AG04450 (cell line): ENCODE data around the gene TRAF7. TPM values are rescaled to one million over a fixed set of nuclear protein-coding genes. Genes with fewer than 3 reads are reported as not detected.
"Not testable (repeated sequence)": the region's sequence is repeated elsewhere in the genome, so short reads cannot be mapped to it uniquely, and the experiment has no call there.

Source experiments
- CTCF ChIA-PET: fragments of 300-600, 350-600 bp; formaldehyde crosslinking; extraction: SDS; loops from one replicate; lab custom pipeline; 2022; ENCODE audit warnings: antibody characterized with exemption, inconsistent platforms; lab: Charles Lee
- POLR2A ChIA-PET: fragments of 350-600 bp; formaldehyde crosslinking; extraction: SDS; loops from one replicate; lab custom pipeline; 2021; ENCODE audit warnings: antibody characterized with exemption, inconsistent platforms; lab: Yijun Ruan, JAX
- DNase-seq: peaks from one replicate; pipeline ENCODE4 v3.0.0-alpha.2; 2011; ENCODE audit warnings: low read depth, low spot score
- H3K27ac ChIP-seq: one replicate; pipeline ENCODE4 v1.5.1; 2012; ENCODE audit warnings: low read depth, low read length, control low read depth
- H3K27me3 ChIP-seq: one replicate; pipeline ENCODE4 v1.6.0; 2012; ENCODE audit warnings: low read length; ENCODE audit not compliant: control insufficient read depth, insufficient read depth
- H3K4me3 ChIP-seq: 2 replicates; pipeline ENCODE4 v1.5.1; 2011; ENCODE audit warnings: mild to moderate bottlenecking, low read depth, low read length, control low read depth
- H3K9me3 ChIP-seq: 2 replicates; pipeline ENCODE4 v1.5.1; 2012; ENCODE audit warnings: low read length; ENCODE audit not compliant: control insufficient read depth, insufficient read depth
- polyA plus RNA-seq: library from polyadenylated mRNA; depleted of rRNA; stranded (reverse); fragments of >200 nt; gene quantifications from 2 replicates; pipeline ENCODE4 v1.2.3, GENCODE V29; 2011
- TF ChIP-seq, protein P1 (sequence below): IDR thresholded peaks from 2 replicates; pipeline ENCODE4 v1.5.1; 2011; ENCODE audit warnings: low read depth, low read length, control low read depth, inconsistent platforms

Gene TRAF7
- polyA plus RNA-seq, 1 experiment, result 35.2 TPM

DNA sequence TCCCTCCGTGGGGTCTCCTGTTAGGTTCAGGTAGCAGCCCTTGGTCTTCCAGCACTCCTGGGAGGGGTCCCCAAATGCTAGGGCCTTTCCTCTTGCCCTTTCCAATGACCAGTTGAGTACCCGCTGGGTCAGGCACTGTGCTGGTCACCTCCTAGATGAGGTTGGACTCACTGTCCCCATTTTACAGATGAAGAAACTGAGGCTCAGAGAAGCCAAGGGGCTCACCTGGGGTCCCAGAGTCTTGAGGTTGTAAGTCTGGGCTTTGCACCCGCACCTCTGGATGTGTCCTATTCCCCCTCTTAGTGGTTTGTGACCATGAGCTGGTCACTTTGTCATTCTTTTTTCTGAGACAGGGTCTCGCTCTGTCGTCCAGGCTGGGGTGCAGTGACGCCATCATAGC lies 42.2 kb downstream of the TRAF7 start:
- DNase-seq, result no peak
- peaks cover 64% of the 10 kb centered on the region for H3K27me3 ChIP-seq
- no peak overlapping the region for H3K27ac ChIP-seq
- no peak overlapping the region for H3K4me3 ChIP-seq
- ChIA-PET POLR2A (interaction anchor here (0.9 kb wide), 1 partner anchor 233 kb away, joined by 3 read pairs; the partner anchor contains the start of gene RPS2), CTCF (no interaction called here)
- TF ChIP-seq, protein P1, sequence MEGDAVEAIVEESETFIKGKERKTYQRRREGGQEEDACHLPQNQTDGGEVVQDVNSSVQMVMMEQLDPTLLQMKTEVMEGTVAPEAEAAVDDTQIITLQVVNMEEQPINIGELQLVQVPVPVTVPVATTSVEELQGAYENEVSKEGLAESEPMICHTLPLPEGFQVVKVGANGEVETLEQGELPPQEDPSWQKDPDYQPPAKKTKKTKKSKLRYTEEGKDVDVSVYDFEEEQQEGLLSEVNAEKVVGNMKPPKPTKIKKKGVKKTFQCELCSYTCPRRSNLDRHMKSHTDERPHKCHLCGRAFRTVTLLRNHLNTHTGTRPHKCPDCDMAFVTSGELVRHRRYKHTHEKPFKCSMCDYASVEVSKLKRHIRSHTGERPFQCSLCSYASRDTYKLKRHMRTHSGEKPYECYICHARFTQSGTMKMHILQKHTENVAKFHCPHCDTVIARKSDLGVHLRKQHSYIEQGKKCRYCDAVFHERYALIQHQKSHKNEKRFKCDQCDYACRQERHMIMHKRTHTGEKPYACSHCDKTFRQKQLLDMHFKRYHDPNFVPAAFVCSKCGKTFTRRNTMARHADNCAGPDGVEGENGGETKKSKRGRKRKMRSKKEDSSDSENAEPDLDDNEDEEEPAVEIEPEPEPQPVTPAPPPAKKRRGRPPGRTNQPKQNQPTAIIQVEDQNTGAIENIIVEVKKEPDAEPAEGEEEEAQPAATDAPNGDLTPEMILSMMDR, result no peak
- H3K9me3 ChIP-seq, result peaks cover 6% of the 10 kb centered on the region

DNA sequence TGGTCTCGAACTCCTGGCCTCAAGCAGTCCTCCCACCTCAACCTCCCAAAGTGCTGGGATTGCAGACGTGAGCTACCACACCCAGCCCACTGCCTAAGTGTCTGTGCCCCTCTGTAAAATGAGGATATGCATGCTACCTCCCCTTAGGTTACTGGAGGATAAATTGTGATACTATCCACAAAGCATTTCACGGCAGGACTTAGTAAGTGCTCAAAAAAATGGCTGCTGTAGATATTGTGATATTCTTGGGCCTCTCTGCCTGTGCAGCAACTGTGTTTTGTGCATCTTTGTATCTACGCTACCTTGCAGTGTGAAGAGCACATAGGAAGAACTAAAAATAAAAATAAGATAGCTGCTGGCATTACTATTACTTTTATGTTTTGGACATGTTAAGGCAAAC lies 42.7 kb downstream of the TRAF7 start:
- ChIA-PET POLR2A (interaction anchor here (0.9 kb wide), 1 partner anchor 234 kb away, joined by 3 read pairs; the partner anchor contains the start of gene RPS2), CTCF (no interaction called here)
- DNase-seq, result no peak
- Histone ChIP-seq H3K27ac (no peak overlapping the region), H3K4me3 (no peak overlapping the region), H3K27me3 (peaks cover 61% of the 10 kb centered on the region), H3K9me3 (peaks cover 6% of the 10 kb centered on the region)
- TF ChIP-seq, protein P1, result no peak

DNA sequence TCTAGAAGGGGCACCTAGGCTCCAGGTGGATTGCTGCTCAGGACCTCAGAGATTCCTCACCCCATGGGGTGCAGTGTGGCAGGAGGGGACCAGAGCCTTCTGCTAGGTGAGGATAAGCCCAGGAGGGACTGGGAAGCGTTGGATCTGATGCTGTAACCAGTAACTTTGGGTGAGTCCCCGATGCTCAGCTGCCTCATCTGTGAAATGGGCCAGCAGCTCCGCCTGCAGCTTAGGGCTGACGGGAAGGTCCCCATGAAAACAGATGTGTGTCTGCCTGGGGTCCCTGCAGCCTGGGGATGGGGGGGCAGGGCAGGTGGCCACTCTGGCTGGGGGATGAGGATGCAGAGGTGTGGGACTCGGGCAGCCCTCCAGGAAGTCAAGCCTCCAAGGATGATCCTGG lies 43.5 kb downstream of the TRAF7 start:
- ChIA-PET POLR2A (interaction anchor here (0.9 kb wide), 1 partner anchor 44 kb away, joined by 5 read pairs; the partner anchor contains the start of gene TRAF7), CTCF (no interaction called here)
- TF ChIP-seq, protein P1, result no peak
- no peak for DNase-seq
- H3K9me3 ChIP-seq, result peaks cover 9% of the 10 kb centered on the region
- peaks cover 54% of the 10 kb centered on the region for H3K27me3 ChIP-seq
- H3K27ac ChIP-seq, result no peak overlapping the region
- H3K4me3 ChIP-seq, result no peak overlapping the region

DNA sequence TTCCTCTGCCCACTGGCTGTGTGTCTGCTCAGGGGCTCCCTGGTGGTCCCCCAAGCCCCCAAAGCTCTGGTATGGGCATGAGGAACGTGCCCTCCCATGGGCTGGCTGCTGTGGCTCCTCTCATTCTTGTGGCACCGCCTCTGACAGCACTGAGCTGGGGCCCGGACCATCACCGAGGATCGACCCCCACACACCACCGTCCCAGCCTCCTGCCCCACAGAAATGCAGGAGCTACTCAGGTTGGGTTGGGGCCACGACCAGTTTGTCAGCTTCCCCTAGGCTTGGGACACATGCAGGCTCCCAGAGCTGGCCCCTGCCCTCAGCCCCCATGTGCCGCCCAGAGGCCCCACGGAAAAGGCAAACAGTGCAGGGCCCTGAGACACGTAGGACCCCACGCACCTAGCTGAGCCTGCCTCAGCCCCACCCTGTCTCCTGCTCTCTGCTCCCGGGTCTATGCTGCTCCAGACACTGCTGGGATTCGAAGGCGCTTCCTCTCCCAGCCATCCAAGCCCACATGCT lies 44.1 kb downstream of the TRAF7 start:
- Histone ChIP-seq H3K27me3 (peaks cover 50% of the 10 kb centered on the region), H3K9me3 (peaks cover 9% of the 10 kb centered on the region), H3K27ac (no peak overlapping the region), H3K4me3 (no peak overlapping the region)
- ChIA-PET POLR2A (interaction anchor here (0.9 kb wide), 1 partner anchor 45 kb away, joined by 5 read pairs; the partner anchor contains the start of gene TRAF7), CTCF (no interaction called here)
- TF ChIP-seq, protein P1, result no peak
- DNase-seq, result no peak

DNA sequence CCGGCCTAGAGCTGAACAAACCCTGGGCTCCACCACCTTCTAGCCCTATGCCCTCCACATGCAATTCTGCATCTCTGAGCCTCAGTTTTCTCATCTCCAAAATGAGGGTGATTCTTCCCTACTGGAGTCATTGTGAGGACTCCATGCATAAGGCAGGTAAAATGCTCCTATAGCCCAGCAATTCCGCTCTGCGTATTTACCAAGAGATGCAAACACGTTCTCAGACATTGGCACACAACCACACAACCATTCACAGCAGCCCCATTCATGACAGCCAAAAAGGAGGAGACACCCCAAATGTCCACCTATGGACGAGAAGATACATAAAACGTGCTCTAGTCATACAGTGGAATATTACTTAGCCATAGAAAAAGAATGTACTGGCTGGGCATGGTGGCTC lies 44.7 kb downstream of the TRAF7 start:
- peaks cover 43% of the 10 kb centered on the region for H3K27me3 ChIP-seq
- H3K4me3 ChIP-seq, result no peak overlapping the region
- H3K9me3 ChIP-seq, result peaks cover 8% of the 10 kb centered on the region
- POLR2A ChIA-PET, result interaction anchor here (1.0 kb wide), 1 partner anchor 482 kb away, joined by 5 read pairs; the partner anchor contains the start of gene KCTD5
- DNase-seq, result no peak
- CTCF ChIA-PET, result no interaction called here
- TF ChIP-seq, protein P1, result no peak
- no peak overlapping the region for H3K27ac ChIP-seq

DNA sequence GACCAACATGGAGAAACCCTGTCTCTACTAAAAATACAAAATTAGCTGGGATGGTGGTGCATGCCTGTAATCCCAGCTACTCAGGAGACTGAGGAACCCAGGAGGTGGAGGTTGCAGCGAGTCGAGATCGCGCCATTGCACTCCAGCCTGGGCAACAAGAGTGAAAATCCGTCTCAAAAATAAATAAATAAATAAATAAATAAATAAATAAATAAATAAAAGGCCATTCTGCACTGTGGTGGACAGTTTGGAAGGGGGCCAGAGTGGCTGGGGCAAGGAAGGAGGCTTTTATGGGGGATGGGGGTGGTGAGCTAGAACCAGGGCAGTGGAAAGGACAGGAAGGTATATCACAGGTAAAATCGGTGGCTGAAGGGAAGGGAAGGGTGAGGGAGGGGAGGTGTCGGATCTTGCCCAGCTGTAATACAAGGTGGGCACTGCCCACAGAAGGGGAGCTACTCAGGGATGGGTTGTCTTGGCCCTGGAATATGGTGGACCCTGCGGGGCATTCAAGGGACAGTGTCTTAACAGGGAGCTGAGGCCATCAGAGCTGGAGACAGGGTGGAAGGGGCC lies 47.6 kb downstream of the TRAF7 start:
- H3K4me3 ChIP-seq, H3K9me3 ChIP-seq, H3K27ac ChIP-seq, CTCF ChIA-PET, DNase-seq: not testable (repeated sequence)
- peaks cover 23% of the 10 kb centered on the region for H3K27me3 ChIP-seq
- POLR2A ChIA-PET, result interaction anchor here (1.0 to 1.6 kb wide), 2 partner anchors 8 to 48 kb away, joined by 3 to 7 read pairs; partner anchors contain the start of gene TRAF7
